Lower leg skin (tissue), 3 donors: ENCODE measurements around the gene LRP1B.

Source experiments
- CTCF ChIP-seq, 3 donors: fragments of 450-650 bp; IDR thresholded peaks; one replicate each; pipeline ENCODE4 v1.5.1; 2016; ENCODE audit warnings: antibody characterized with exemption in 3 of 3, mild to moderate bottlenecking in 3 of 3, moderate library complexity in 2 of 3
- POLR2A ChIP-seq, 2 donors: fragments of 450-650 bp; IDR thresholded peaks; one replicate each; pipeline ENCODE4 v1.6.1; 2016 to 2017; ENCODE audit warnings: antibody characterized with exemption in 2 of 2, mild to moderate bottlenecking in 1 of 2, moderate library complexity in 1 of 2

GRCh38 chr2:142139384-142139783 lies 8.6 kb upstream of the LRP1B start:
- no peak for TF ChIP-seq POLR2A (IDR thresholded peaks at IDR 0.05)
- TF ChIP-seq CTCF (IDR thresholded peaks at IDR 0.05) = no peak
